DMS53 treated with DMSO at 0.1 percent for 48 hours (cell line): Measurements from ENCODE around the gene PIAS2.
"Not testable (repeated sequence)": the region's sequence is repeated elsewhere in the genome, so short reads cannot be mapped to it uniquely, and the experiment has no call there.

Experiments used
- DNase-seq: peaks from one replicate; lab custom pipeline; 2025; ENCODE audit not compliant: unreplicated experiment; lab: John Stamatoyannopoulos, UW

The PIAS2 gene

GRCh38 chr18:46917108-46917802, at the start of gene PIAS2, which contains the start of gene KATNAL2:
Gene PIAS2 (minus strand): TSS chr18:46917507. CDS start chr18:46917345, 162 bp downstream.
Gene KATNAL2 (plus strand): TSS chr18:46917602. CDS start chr18:46946873, 29,271 bp downstream.
- peak; percentile 77 for DNase-seq

- DNase-seq = not testable (repeated sequence)
Observed at GRCh38 chr18:46966266-46966665, 49.0 kb upstream of the PIAS2 start.

- not testable (repeated sequence) for DNase-seq
Observed at GRCh38 chr18:46964579-46965293, 47.4 kb upstream of the PIAS2 start.

GRCh38 chr18:46963656-46964578, 46.6 kb upstream of the PIAS2 start:
- DNase-seq = not testable (repeated sequence)

GRCh38 chr18:46958209-46958608, 40.9 kb upstream of the PIAS2 start:
- no peak for DNase-seq

- DNase-seq = no peak
Observed at GRCh38 chr18:46953195-46953594, 35.9 kb upstream of the PIAS2 start.

- DNase-seq = peak; percentile 55
Observed at GRCh38 chr18:46950064-46950656, 32.9 kb upstream of the PIAS2 start.

GRCh38 chr18:46946656-46947282, 29.5 kb upstream of the PIAS2 start:
- peak; percentile 98 for DNase-seq

GRCh38 chr18:46942646-46943045, 25.3 kb upstream of the PIAS2 start:
- no peak for DNase-seq

- no peak for DNase-seq
Observed at GRCh38 chr18:46939998-46940571, 22.8 kb upstream of the PIAS2 start.

- no peak for DNase-seq
Observed at GRCh38 chr18:46939337-46939963, 22.1 kb upstream of the PIAS2 start.

- DNase-seq = no peak
Observed at GRCh38 chr18:46920653-46921052, 3.3 kb upstream of the PIAS2 start.

- DNase-seq = no peak
Observed at GRCh38 chr18:46920067-46920466, 2.8 kb upstream of the PIAS2 start.

GRCh38 chr18:46917803-46918600, 695 bp upstream of the PIAS2 start:
- peak; percentile 60 for DNase-seq

GRCh38 chr18:46916551-46917107, 678 bp downstream of the PIAS2 start:
- peak; percentile 42 for DNase-seq

GRCh38 chr18:46915800-46916550, 1.3 kb downstream of the PIAS2 start:
- peak; percentile 18 for DNase-seq

- DNase-seq = no peak
Observed at GRCh38 chr18:46910856-46911255, 6.5 kb downstream of the PIAS2 start.

- DNase-seq = no peak
Observed at GRCh38 chr18:46909497-46909896, 7.8 kb downstream of the PIAS2 start.
